ENCODE measurements around the gene TAF6.

Gene TAF6

GRCh38 chr7:100093054-100093453 is 26.1 kb downstream of the TAF6 start:
- CTCF ChIA-PET: interaction anchor here (0.7 kb wide), 2 partner anchors 11 to 128 kb away, joined by 3 read pairs; no protein-coding TSS in a partner anchor
- POLR2A ChIA-PET (ENCODE audit: low non-redundant PET): no interaction called here
- no peak for DNase-seq (ENCODE audit: low spot score)
- TF ChIP-seq, protein P1, sequence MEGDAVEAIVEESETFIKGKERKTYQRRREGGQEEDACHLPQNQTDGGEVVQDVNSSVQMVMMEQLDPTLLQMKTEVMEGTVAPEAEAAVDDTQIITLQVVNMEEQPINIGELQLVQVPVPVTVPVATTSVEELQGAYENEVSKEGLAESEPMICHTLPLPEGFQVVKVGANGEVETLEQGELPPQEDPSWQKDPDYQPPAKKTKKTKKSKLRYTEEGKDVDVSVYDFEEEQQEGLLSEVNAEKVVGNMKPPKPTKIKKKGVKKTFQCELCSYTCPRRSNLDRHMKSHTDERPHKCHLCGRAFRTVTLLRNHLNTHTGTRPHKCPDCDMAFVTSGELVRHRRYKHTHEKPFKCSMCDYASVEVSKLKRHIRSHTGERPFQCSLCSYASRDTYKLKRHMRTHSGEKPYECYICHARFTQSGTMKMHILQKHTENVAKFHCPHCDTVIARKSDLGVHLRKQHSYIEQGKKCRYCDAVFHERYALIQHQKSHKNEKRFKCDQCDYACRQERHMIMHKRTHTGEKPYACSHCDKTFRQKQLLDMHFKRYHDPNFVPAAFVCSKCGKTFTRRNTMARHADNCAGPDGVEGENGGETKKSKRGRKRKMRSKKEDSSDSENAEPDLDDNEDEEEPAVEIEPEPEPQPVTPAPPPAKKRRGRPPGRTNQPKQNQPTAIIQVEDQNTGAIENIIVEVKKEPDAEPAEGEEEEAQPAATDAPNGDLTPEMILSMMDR (conservative IDR thresholded peaks at IDR 0.05; ENCODE audit: low read depth): no peak
- H3K27ac ChIP-seq: peak overlapping the region; percentile 58

DNA sequence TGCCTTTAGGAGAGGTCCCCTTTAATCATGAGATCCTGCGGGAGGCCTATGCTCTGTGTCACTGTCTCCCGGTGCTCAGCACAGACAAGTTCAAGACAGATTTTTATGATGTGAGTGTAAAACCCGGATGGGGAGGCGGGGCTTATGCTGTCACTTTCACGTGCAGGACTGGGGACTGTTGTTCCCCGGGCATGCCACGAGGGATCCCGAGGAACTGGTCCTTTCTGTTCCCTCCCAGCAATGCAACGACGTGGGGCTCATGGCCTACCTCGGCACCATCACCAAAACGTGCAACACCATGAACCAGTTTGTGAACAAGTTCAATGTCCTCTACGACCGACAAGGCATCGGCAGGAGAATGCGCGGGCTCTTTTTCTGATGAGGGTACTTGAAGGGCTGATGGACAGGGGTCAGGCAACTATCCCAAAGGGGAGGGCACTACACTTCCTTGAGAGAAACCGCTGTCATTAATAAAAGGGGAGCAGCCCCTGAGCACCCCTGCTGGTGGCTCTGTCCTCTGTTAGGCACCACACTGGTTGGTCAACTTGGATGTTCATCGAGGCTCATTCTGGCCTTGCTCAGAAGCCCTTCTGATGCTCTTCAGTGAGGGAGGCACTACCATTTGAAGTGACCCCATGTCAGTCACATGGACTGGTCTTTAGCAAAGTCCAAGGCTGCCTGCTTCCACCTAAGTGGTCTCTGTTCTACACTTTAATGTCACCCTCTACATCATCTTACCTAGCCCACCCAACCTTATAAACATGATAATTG is 27.6 kb downstream of the TAF6 start:
- TF ChIP-seq, protein P1 (conservative IDR thresholded peaks at IDR 0.05; ENCODE audit: low read depth): no peak
- peak overlapping the region; percentile 59 for H3K27ac ChIP-seq
- ChIA-PET CTCF (no interaction called here), POLR2A (ENCODE audit: low non-redundant PET) (no interaction called here)
- no peak for DNase-seq (ENCODE audit: low spot score)

DNA sequence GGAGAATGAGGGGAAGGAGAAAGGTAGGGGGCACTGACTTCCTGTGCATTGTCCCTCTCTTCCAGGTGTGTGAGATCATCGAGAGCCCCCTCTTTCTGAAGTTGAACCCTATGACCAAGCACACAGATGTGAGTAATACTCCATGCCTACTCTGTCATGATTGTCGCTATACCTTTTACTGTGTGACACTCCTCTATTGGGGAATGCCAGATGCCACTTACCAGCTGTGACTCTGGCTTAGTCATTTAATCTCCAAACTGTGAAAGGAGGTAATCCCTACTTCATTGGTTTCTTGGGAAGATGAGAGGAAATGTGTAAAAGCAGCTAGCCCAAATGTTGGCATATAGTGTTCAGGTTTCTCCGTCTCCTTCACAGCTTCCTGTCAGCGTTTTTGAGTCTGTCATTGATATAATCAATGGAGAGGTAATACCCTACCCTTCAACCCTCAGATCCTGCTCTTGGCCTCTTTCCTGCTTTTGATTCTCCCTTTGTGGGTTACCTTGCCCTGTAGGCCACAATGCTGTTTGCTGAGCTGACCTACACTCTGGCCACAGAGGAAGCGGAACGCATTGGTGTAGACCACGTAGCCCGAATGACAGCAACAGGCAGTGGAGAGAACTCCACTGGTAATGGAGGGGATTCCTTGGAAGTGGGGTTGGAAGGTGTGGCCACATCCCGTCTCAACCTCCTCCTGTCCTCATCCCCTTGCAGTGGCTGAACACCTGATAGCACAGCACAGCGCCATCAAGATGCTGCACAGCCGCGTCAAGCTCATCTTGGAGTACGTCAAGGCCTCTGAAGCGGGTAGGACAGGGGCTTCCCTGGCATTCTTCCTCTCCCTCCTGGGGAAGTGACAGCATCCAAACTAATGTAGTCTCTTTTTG is 28.4 kb downstream of the TAF6 start:
- ChIA-PET CTCF (interaction anchor here (0.5 to 0.6 kb wide), 2 partner anchors 784 to 1308 kb away, joined by 3 to 5 read pairs; partner anchors contain the start of gene SRRT), POLR2A (ENCODE audit: low non-redundant PET) (interaction anchor here (1.0 kb wide), 1 partner anchor 10 kb away, joined by 4 read pairs; no protein-coding TSS in a partner anchor)
- TF ChIP-seq, protein P1 (conservative IDR thresholded peaks at IDR 0.05; ENCODE audit: low read depth): no peak
- DNase-seq (ENCODE audit: low spot score): no peak
- H3K27ac ChIP-seq: peak overlapping the region; percentile 59

- ChIA-PET POLR2A (ENCODE audit: low non-redundant PET) (no interaction called here), CTCF (interaction anchor here (0.7 kb wide), 1 partner anchor 100 kb away, joined by 3 read pairs; no protein-coding TSS in a partner anchor)
- peak overlapping the region; percentile 85 for H3K27ac ChIP-seq
- TF ChIP-seq, protein P1 (conservative IDR thresholded peaks at IDR 0.05; ENCODE audit: low read depth): no peak
- no peak for DNase-seq (ENCODE audit: low spot score)
Measured at GRCh38 chr7:100089458-100090196, 29.5 kb downstream of the TAF6 start.

DNA sequence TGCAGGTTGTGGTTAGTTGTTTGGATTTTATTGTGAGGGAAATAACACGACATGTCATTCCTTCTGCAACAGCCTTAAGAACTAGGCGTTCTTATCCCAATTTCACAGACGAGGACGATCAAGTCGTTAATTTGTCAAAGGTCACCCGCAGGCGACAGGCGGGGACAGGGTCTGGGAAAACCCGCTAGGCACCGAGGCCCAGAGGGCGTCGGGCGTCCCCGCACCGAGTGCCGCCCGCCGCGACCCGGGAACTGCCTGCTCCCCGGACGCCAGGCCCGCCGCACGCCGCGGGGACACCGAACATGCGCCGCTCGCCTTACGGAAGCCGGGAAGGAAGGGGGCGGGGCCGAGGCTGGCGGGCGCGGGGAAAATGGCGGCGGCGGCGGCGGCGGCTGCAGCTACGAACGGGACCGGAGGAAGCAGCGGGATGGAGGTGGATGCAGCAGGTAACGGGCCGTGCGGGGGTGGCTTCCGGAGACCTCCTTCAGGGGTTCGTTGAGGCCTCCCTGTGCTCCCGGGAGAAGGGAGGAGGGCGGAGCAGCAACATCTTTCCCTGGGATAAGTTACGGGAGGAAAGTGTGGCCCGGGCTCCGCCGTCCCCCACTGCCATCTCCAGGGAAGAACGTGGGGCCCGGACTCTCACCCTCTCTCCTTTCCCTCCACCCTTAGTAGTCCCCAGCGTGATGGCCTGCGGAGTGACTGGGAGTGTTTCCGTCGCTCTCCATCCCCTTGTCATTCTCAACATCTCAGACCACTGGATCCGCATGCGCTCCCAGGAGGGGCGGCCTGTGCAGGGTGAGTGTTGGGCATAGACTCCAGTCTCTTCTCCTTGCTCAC is 30.3 kb downstream of the TAF6 start, which contains the start of gene COPS6:
TSS of gene COPS6 (plus strand) at position 349 of the 837 bp plus-strand sequence. CDS start at position 371, 22 bp downstream.
- TF ChIP-seq, protein P1 (conservative IDR thresholded peaks at IDR 0.05; ENCODE audit: low read depth): no peak
- ChIA-PET CTCF (no interaction called here), POLR2A (ENCODE audit: low non-redundant PET) (interaction anchor here (1.5 kb wide), 1 partner anchor 12 kb away, joined by 4 read pairs; no protein-coding TSS in a partner anchor)

More for the DNA sequence above, 30.3 kb downstream of the TAF6 start, which contains the start of gene COPS6:
- peak within 1 kb of the TSS; percentile 85 for H3K27ac ChIP-seq
- peak; percentile 59 for DNase-seq (ENCODE audit: low spot score)

Measured in RWPE1 (cell line).